Effector memory CD8-positive, alpha-beta T cell (primary cell): ENCODE measurements around the gene DUSP15.

Experiments used
- ATAC-seq: fragments of 150-1000 bp; cut with Tn5 transposase; replicated peaks from 2 replicates; pipeline ENCODE4 v1.10.0; 2021; ENCODE audit warnings: mild to moderate bottlenecking, moderate library complexity
- DNase-seq, 3 experiments: peaks; one replicate each; pipeline ENCODE4 v3.0.0; 2021
- H3K27ac Mint-ChIP-seq, 2 donors: one replicate each; pipeline ENCODE4 v1.8.0; 2022; ENCODE audit warnings: mild to moderate bottlenecking in 2 of 2, mixed read lengths in 2 of 2, moderate library complexity in 2 of 2
- H3K27me3 Mint-ChIP-seq, 2 donors: one replicate each; pipeline ENCODE4 v1.8.0; 2022; ENCODE audit warnings: mixed read lengths in 2 of 2
- H3K36me3 Mint-ChIP-seq: one replicate; pipeline ENCODE4 v1.8.0; 2022; ENCODE audit warnings: mild to moderate bottlenecking, moderate library complexity, mixed read lengths; ENCODE audit not compliant: insufficient read depth
- H3K4me1 Mint-ChIP-seq, 2 donors: one replicate each; pipeline ENCODE4 v1.8.0; 2022; ENCODE audit warnings: low read depth in 2 of 2, mixed read lengths in 2 of 2
- H3K4me3 Mint-ChIP-seq, 2 donors: one replicate each; pipeline ENCODE4 v1.8.0; 2022; ENCODE audit warnings: mild to moderate bottlenecking in 2 of 2, mixed read lengths in 2 of 2, moderate library complexity in 2 of 2
- H3K9me3 Mint-ChIP-seq, 2 donors: one replicate each; pipeline ENCODE4 v1.8.0; 2022; ENCODE audit warnings: mixed read lengths in 2 of 2

Gene DUSP15

GRCh38 chr20:31861135-31861384 is 9.3 kb downstream of the DUSP15 start:
- no peak for DNase-seq
- Mint-ChIP-seq H3K9me3 (no peaks in the 10 kb centered on the region), H3K27ac (no peak overlapping the region), H3K4me3 (peak overlapping the region; percentile 56 to 80), H3K36me3 (peaks cover 2% of the 10 kb centered on the region), H3K4me1 (peaks cover 10 to 11% of the 10 kb centered on the region in 2 donors), H3K27me3 (peaks cover 0 to 6% of the 10 kb centered on the region in 2 donors)
- peak; percentile 55 for ATAC-seq

GRCh38 chr20:31860390-31861134 is 9.8 kb downstream of the DUSP15 start:
- DNase-seq: no peak
- Mint-ChIP-seq H3K9me3 (no peaks in the 10 kb centered on the region), H3K27ac (no peak overlapping the region), H3K4me1 (peaks cover 10 to 11% of the 10 kb centered on the region in 2 donors), H3K4me3 (peak overlapping the region; percentile 56 to 80), H3K36me3 (peaks cover 2% of the 10 kb centered on the region), H3K27me3 (peaks cover 0 to 6% of the 10 kb centered on the region in 2 donors)
- ATAC-seq: no peak

GRCh38 chr20:31859998-31860380 is 10.3 kb downstream of the DUSP15 start:
- Mint-ChIP-seq H3K9me3 (no peaks in the 10 kb centered on the region), H3K27ac (no peak overlapping the region), H3K36me3 (peaks cover 2% of the 10 kb centered on the region), H3K27me3 (peaks cover 0 to 6% of the 10 kb centered on the region in 2 donors), H3K4me3 (peak overlapping the region in 1 of 2 donors; percentile 56), H3K4me1 (peaks cover 10 to 11% of the 10 kb centered on the region in 2 donors)
- no peak for ATAC-seq
- no peak for DNase-seq

GRCh38 chr20:31859266-31859997 is 10.9 kb downstream of the DUSP15 start:
- Mint-ChIP-seq H3K27me3 (peaks cover 0 to 6% of the 10 kb centered on the region in 2 donors), H3K4me1 (peaks cover 10 to 11% of the 10 kb centered on the region in 2 donors)
- no peak for DNase-seq

GRCh38 chr20:31858760-31859083 is 11.6 kb downstream of the DUSP15 start:
- no peak for DNase-seq
- no peak for ATAC-seq
- no peak overlapping the region for H3K4me3 Mint-ChIP-seq
- no peak overlapping the region for H3K27ac Mint-ChIP-seq
- H3K36me3 Mint-ChIP-seq: peaks cover 2% of the 10 kb centered on the region
- H3K9me3 Mint-ChIP-seq: no peaks in the 10 kb centered on the region
- peaks cover 0 to 6% of the 10 kb centered on the region in 2 donors for H3K27me3 Mint-ChIP-seq
- peaks cover 10 to 11% of the 10 kb centered on the region in 2 donors for H3K4me1 Mint-ChIP-seq

More at GRCh38 chr20:31859266-31859997, 10.9 kb downstream of the DUSP15 start:
- ATAC-seq: no peak
- Mint-ChIP-seq H3K36me3 (peaks cover 2% of the 10 kb centered on the region), H3K4me3 (no peak overlapping the region), H3K27ac (no peak overlapping the region), H3K9me3 (no peaks in the 10 kb centered on the region)

- ATAC-seq (no peak), DNase-seq (no peak)
- H3K27me3 Mint-ChIP-seq: peaks cover 0 to 6% of the 10 kb centered on the region in 2 donors
- no peak overlapping the region for H3K4me3 Mint-ChIP-seq
- H3K27ac Mint-ChIP-seq: no peak overlapping the region
- no peaks in the 10 kb centered on the region for H3K9me3 Mint-ChIP-seq
- H3K4me1 Mint-ChIP-seq: peaks cover 10 to 11% of the 10 kb centered on the region in 2 donors
- peaks cover 2% of the 10 kb centered on the region for H3K36me3 Mint-ChIP-seq
Observed at GRCh38 chr20:31857861-31858759, 12.2 kb downstream of the DUSP15 start.

GRCh38 chr20:31856516-31856915 is 13.8 kb downstream of the DUSP15 start:
- Mint-ChIP-seq H3K9me3 (no peaks in the 10 kb centered on the region), H3K4me3 (no peak overlapping the region), H3K4me1 (peaks cover 6 to 7% of the 10 kb centered on the region in 2 donors), H3K27me3 (peaks cover 4 to 8% of the 10 kb centered on the region in 2 donors), H3K36me3 (peaks cover 2% of the 10 kb centered on the region), H3K27ac (no peak overlapping the region)
- DNase-seq (no peak), ATAC-seq (no peak)

GRCh38 chr20:31853481-31853880 is 16.8 kb downstream of the DUSP15 start:
- DNase-seq: no peak

GRCh38 chr20:31851240-31851955 is 18.9 kb downstream of the DUSP15 start:
- ATAC-seq (no peak), DNase-seq (no peak)
- Mint-ChIP-seq H3K4me3 (no peak overlapping the region), H3K4me1 (no peaks in the 10 kb centered on the region), H3K27me3 (peaks cover 20 to 24% of the 10 kb centered on the region in 2 donors), H3K9me3 (no peaks in the 10 kb centered on the region), H3K36me3 (no peaks in the 10 kb centered on the region), H3K27ac (no peak overlapping the region)

More at GRCh38 chr20:31853481-31853880, 16.8 kb downstream of the DUSP15 start:
- H3K4me3 Mint-ChIP-seq: no peak overlapping the region
- peaks cover 0 to 3% of the 10 kb centered on the region in 2 donors for H3K4me1 Mint-ChIP-seq
- H3K9me3 Mint-ChIP-seq: no peaks in the 10 kb centered on the region
- no peaks in the 10 kb centered on the region for H3K36me3 Mint-ChIP-seq
- ATAC-seq: no peak
- H3K27me3 Mint-ChIP-seq: peaks cover 20 to 24% of the 10 kb centered on the region in 2 donors
- H3K27ac Mint-ChIP-seq: no peak overlapping the region

- Mint-ChIP-seq H3K4me1 (no peaks in the 10 kb centered on the region), H3K9me3 (no peaks in the 10 kb centered on the region), H3K27ac (no peak overlapping the region), H3K4me3 (no peak overlapping the region), H3K36me3 (no peaks in the 10 kb centered on the region), H3K27me3 (peaks cover 20 to 24% of the 10 kb centered on the region in 2 donors)
- DNase-seq (no peak), ATAC-seq (no peak)
Observed at GRCh38 chr20:31849306-31849930, 20.9 kb downstream of the DUSP15 start.

- H3K27me3 Mint-ChIP-seq: peaks cover 20 to 24% of the 10 kb centered on the region in 2 donors
- no peaks in the 10 kb centered on the region for H3K9me3 Mint-ChIP-seq
- no peaks in the 10 kb centered on the region for H3K4me1 Mint-ChIP-seq
- no peak for ATAC-seq
- DNase-seq: no peak
- no peak overlapping the region for H3K27ac Mint-ChIP-seq
- no peak overlapping the region for H3K4me3 Mint-ChIP-seq
- no peaks in the 10 kb centered on the region for H3K36me3 Mint-ChIP-seq
Observed at GRCh38 chr20:31848088-31848999, 22.0 kb downstream of the DUSP15 start.

GRCh38 chr20:31846793-31847138 is 23.6 kb downstream of the DUSP15 start:
- no peaks in the 10 kb centered on the region for H3K9me3 Mint-ChIP-seq
- ATAC-seq: no peak
- no peak overlapping the region for H3K27ac Mint-ChIP-seq
- H3K4me1 Mint-ChIP-seq: no peaks in the 10 kb centered on the region
- H3K36me3 Mint-ChIP-seq: no peaks in the 10 kb centered on the region
- peaks cover 19 to 24% of the 10 kb centered on the region in 2 donors for H3K27me3 Mint-ChIP-seq
- H3K4me3 Mint-ChIP-seq: no peak overlapping the region
- DNase-seq: no peak
